Measurements from ENCODE around the gene PPFIA4.

PPFIA4 gene

DNA sequence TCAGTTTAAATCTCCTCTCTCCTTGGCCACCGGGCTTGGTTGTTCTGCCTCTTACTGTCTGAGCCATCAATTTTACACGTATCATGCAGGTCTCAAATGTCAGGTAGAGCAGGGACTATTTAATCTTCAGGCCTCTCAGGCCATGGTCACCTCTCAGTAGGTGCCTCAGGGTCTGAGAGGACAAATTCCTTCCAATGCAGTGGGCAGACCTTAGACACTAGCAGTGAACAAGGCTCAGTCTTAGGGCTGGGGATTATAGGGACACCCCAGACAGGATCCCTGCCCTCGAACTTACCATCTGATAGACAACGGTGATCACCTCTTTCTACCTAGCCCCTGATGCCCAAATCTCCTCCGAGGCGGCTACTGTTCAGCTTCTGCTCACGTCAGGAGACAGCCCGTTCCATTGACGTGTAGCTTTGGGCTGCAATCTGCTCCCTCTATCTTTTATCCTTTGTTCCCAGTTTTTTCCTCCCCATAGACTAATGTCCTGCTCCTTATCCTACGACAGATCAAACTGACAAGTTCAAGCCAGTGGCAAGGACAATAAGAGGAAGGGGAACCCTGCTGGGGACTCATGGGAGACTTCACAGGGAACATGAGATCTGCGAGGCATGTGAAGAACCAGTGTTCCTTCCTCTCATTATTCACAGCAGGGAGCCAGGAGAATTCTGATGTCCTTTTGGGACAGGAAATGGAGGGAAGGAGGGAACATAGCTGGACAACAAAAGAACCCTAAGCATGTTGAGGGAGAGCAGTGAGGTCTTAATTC, 60.9 kb downstream of the PPFIA4 start:
- peak; percentile 27 for DNase-seq (ENCODE audit: low read depth, low spot score)
- Histone ChIP-seq H3K4me3 (ENCODE audit: insufficient read length, low read depth) (no peak overlapping the region), H3K4me1 (ENCODE audit: insufficient read depth, insufficient read length) (peaks cover 18% of the 10 kb centered on the region), H3K27me3 (ENCODE audit: insufficient read depth, insufficient read length) (no peaks in the 10 kb centered on the region), H3K9ac (ENCODE audit: insufficient read length, low read depth) (no peak overlapping the region), H3K36me3 (ENCODE audit: insufficient read depth, insufficient read length, low read length) (no peaks in the 10 kb centered on the region), H3K9me3 (ENCODE audit: insufficient read depth, low read length) (no peaks in the 10 kb centered on the region)
- TF ChIP-seq YY1 (IDR thresholded peaks at IDR 0.05; ENCODE audit: insufficient read depth, insufficient read length), result no peak
- no peak for TF ChIP-seq ZNF274 (IDR thresholded peaks at IDR 0.05; ENCODE audit: low read depth, low read length)
- TF ChIP-seq SUZ12 (IDR thresholded peaks at IDR 0.05; ENCODE audit: extremely low read depth, insufficient read depth, insufficient read length), result no peak

DNA sequence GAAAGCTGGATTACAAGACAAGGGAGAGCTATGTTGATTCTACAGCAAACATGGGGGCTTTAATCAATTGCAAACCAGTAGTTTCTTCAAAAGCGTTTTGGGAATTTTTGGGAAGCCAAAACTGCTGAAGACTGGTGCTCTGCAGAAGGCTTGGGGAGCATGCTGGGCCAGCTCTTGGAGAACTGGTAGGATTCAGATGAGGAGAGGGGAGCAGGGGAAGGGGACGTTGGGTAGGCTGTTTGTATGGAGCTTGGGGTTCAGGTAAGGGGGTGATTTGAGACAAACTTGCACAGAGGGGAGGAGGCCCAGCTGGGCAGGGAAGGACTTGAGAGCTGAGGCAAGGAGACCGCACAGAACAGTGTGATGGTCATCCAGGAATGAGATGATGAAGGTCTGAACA, 62.1 kb downstream of the PPFIA4 start:
- Histone ChIP-seq H3K4me3 (ENCODE audit: insufficient read length, low read depth) (no peak overlapping the region), H3K9me3 (ENCODE audit: insufficient read depth, low read length) (no peaks in the 10 kb centered on the region), H3K27me3 (ENCODE audit: insufficient read depth, insufficient read length) (no peaks in the 10 kb centered on the region), H3K9ac (ENCODE audit: insufficient read length, low read depth) (no peak overlapping the region), H3K36me3 (ENCODE audit: insufficient read depth, insufficient read length, low read length) (no peaks in the 10 kb centered on the region), H3K4me1 (ENCODE audit: insufficient read depth, insufficient read length) (peaks cover 12% of the 10 kb centered on the region)
- TF ChIP-seq SUZ12 (IDR thresholded peaks at IDR 0.05; ENCODE audit: extremely low read depth, insufficient read depth, insufficient read length), result no peak
- no peak for TF ChIP-seq YY1 (IDR thresholded peaks at IDR 0.05; ENCODE audit: insufficient read depth, insufficient read length)
- TF ChIP-seq ZNF274 (IDR thresholded peaks at IDR 0.05; ENCODE audit: low read depth, low read length), result no peak
- no peak for DNase-seq (ENCODE audit: low read depth, low spot score)

DNA sequence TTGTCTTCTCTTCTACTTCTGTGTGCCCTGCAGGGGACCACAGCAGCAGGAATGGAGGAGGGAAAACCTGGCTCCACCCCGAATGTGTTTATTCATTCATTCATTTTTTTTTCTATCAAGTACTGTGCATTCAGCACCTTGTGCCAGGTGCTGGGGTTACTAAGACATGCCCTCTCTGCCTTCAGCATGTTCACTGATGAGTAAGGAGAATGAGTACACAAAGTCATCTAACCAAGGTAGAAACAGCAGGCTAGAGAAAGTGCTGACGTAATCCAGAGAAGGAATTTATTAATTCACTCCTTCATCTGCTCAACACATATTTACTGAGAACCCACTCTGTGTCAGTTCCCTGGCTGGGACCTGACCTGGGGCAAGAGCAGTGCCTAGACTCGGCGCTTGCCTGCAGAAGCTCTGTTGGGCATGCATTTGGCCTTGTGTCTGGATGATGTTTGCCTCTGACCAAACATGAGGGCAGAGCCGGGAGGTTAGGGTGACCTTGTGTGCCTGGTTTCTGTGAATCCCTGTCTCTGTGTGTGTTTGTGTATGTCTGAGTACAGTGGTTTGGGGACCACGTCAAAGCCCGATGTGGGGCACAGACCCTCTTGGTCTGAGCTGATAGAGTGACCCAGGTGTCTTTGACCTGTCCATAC, 62.8 kb downstream of the PPFIA4 start:
- peaks cover 11% of the 10 kb centered on the region for H3K4me1 ChIP-seq (ENCODE audit: insufficient read depth, insufficient read length)
- H3K27me3 ChIP-seq (ENCODE audit: insufficient read depth, insufficient read length), result no peaks in the 10 kb centered on the region
- no peak overlapping the region for H3K4me3 ChIP-seq (ENCODE audit: insufficient read length, low read depth)
- peaks cover 4% of the 10 kb centered on the region; the same call in 1 of the 2 replicates for H3K9me3 ChIP-seq (ENCODE audit: insufficient read depth, low read length)
- H3K9ac ChIP-seq (ENCODE audit: insufficient read length, low read depth), result no peak overlapping the region
- no peak for DNase-seq (ENCODE audit: low read depth, low spot score)
- TF ChIP-seq ZNF274 (IDR thresholded peaks at IDR 0.05; ENCODE audit: low read depth, low read length) (no peak), YY1 (IDR thresholded peaks at IDR 0.05; ENCODE audit: insufficient read depth, insufficient read length) (no peak), SUZ12 (IDR thresholded peaks at IDR 0.05; ENCODE audit: extremely low read depth, insufficient read depth, insufficient read length) (no peak)
- H3K36me3 ChIP-seq (ENCODE audit: insufficient read depth, insufficient read length, low read length), result no peaks in the 10 kb centered on the region

DNA sequence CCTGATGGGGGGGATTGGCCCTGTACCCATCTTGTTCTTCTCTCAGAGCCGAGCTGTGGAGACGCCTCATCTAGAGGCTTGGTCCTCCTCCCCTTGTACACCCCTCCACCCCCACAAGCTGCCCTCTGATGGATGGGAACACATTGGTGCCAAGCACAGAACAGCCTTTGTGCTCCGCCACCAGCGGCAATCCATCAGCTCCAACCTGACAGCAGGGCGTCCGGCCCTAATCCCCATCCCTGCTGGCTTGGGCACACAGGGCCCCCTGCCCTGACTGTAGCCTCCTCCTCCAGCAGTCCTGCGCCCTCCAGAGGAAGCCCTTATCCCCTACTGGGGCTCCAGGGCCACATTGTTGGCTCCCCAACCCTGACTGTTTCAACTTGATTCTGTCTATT, 63.4 kb downstream of the PPFIA4 start:
- no peaks in the 10 kb centered on the region for H3K27me3 ChIP-seq (ENCODE audit: insufficient read depth, insufficient read length)
- H3K4me3 ChIP-seq (ENCODE audit: insufficient read length, low read depth), result no peak overlapping the region
- H3K9me3 ChIP-seq (ENCODE audit: insufficient read depth, low read length), result peaks cover 9% of the 10 kb centered on the region
- no peak overlapping the region for H3K9ac ChIP-seq (ENCODE audit: insufficient read length, low read depth)
- DNase-seq (ENCODE audit: low read depth, low spot score), result no peak
- TF ChIP-seq SUZ12 (IDR thresholded peaks at IDR 0.05; ENCODE audit: extremely low read depth, insufficient read depth, insufficient read length), result no peak
- no peak for TF ChIP-seq ZNF274 (IDR thresholded peaks at IDR 0.05; ENCODE audit: low read depth, low read length)
- TF ChIP-seq YY1 (IDR thresholded peaks at IDR 0.05; ENCODE audit: insufficient read depth, insufficient read length), result no peak
- H3K36me3 ChIP-seq (ENCODE audit: insufficient read depth, insufficient read length, low read length), result no peaks in the 10 kb centered on the region
- H3K4me1 ChIP-seq (ENCODE audit: insufficient read depth, insufficient read length), result peaks cover 6% of the 10 kb centered on the region

DNA sequence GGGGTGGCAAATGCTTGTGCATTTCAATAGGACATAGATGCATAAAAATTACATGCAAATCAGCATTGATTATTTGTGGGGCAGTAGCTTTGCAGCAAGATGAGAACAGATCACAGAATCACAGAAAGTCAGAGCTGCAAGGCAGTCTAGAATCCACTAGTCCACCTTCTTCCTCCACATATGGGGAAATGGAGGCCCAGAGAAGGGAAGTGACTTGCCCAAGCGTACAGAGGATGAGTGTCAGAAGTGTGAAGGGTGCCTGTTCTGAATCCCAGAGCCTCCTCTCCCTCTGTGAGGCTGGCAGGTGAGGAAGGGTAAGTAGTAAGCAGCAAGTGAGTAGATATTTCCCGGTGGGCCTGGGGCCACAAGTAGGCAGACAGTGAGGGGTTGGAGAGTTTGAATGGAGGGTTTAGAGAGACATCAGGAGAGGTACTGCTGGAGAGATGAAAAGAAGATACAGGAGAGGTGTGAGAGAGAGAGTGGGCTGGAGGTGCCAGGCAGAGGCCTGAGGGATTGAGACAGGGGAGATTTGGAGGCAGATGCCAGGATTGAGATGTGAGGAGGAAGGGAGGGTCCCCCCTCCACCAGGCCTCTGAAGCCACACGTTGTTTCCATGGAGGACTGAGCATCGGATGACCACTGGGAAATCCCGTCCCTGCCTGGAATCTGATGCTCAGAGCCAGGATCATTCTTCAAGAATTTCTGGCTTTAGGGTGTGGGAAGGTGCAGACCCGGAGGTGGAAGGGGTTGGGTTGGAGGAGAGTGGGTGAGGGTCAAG, 64.3 kb downstream of the PPFIA4 start:
- Histone ChIP-seq H3K4me1 (ENCODE audit: insufficient read depth, insufficient read length) (peaks cover 2% of the 10 kb centered on the region), H3K9ac (ENCODE audit: insufficient read length, low read depth) (no peak overlapping the region), H3K9me3 (ENCODE audit: insufficient read depth, low read length) (peaks cover 18% of the 10 kb centered on the region), H3K27me3 (ENCODE audit: insufficient read depth, insufficient read length) (no peaks in the 10 kb centered on the region), H3K4me3 (ENCODE audit: insufficient read length, low read depth) (no peak overlapping the region), H3K36me3 (ENCODE audit: insufficient read depth, insufficient read length, low read length) (no peaks in the 10 kb centered on the region)
- no peak for TF ChIP-seq ZNF274 (IDR thresholded peaks at IDR 0.05; ENCODE audit: low read depth, low read length)
- TF ChIP-seq SUZ12 (IDR thresholded peaks at IDR 0.05; ENCODE audit: extremely low read depth, insufficient read depth, insufficient read length), result no peak
- TF ChIP-seq YY1 (IDR thresholded peaks at IDR 0.05; ENCODE audit: insufficient read depth, insufficient read length), result no peak
- DNase-seq (ENCODE audit: low read depth, low spot score), result no peak

DNA sequence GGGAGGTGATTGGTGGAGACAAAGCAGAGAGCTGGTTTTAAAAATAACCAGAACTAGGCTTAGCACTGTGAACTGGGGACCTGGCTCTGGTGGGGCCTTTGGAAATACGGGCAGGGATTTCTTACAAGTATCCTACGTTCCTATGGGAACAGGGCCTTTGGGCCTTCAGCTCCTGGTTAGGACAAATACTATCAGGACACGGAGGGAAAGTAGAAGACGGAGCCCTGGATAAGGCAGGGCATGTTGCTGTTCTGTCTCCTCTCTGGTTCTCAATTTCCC, 64.8 kb downstream of the PPFIA4 start:
- no peak for TF ChIP-seq ZNF274 (IDR thresholded peaks at IDR 0.05; ENCODE audit: low read depth, low read length)
- TF ChIP-seq SUZ12 (IDR thresholded peaks at IDR 0.05; ENCODE audit: extremely low read depth, insufficient read depth, insufficient read length), result no peak
- TF ChIP-seq YY1 (IDR thresholded peaks at IDR 0.05; ENCODE audit: insufficient read depth, insufficient read length), result no peak
- H3K4me3 ChIP-seq (ENCODE audit: insufficient read length, low read depth), result no peak overlapping the region
- peaks cover 24% of the 10 kb centered on the region for H3K9me3 ChIP-seq (ENCODE audit: insufficient read depth, low read length)
- no peaks in the 10 kb centered on the region for H3K36me3 ChIP-seq (ENCODE audit: insufficient read depth, insufficient read length, low read length)
- H3K27me3 ChIP-seq (ENCODE audit: insufficient read depth, insufficient read length), result no peaks in the 10 kb centered on the region
- DNase-seq (ENCODE audit: low read depth, low spot score), result no peak
- peaks cover 2% of the 10 kb centered on the region for H3K4me1 ChIP-seq (ENCODE audit: insufficient read depth, insufficient read length)
- no peak overlapping the region for H3K9ac ChIP-seq (ENCODE audit: insufficient read length, low read depth)

DNA sequence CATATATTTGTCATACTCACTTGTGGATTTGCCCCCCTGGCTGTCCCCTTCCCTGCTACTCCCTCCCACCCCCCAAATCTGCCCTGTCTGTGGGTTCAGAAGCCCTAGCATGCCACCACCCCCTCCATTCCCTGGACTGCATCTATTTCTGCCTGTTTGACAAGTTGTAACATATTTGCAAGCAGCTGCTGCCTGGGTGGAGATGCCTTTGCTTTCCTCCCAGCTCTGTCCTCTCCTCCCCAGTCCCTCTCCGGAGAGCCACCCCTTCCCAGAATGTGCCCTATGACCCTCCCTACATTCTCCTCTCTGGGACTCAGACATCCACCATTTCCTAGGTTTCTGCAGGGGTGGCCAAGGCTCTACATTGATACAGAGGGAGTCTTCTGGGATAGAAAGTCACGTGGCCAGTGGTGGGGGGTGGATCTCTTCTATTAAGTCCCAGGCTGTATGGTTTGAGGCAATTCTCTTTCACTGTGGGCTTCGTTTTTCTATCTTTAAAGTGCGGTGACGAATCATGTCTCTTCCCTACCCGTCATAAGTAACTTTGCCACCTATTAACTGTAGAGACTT, 65.6 kb downstream of the PPFIA4 start:
- no peaks in the 10 kb centered on the region for H3K36me3 ChIP-seq (ENCODE audit: insufficient read depth, insufficient read length, low read length)
- no peak for TF ChIP-seq YY1 (IDR thresholded peaks at IDR 0.05; ENCODE audit: insufficient read depth, insufficient read length)
- no peak for TF ChIP-seq SUZ12 (IDR thresholded peaks at IDR 0.05; ENCODE audit: extremely low read depth, insufficient read depth, insufficient read length)
- TF ChIP-seq ZNF274 (IDR thresholded peaks at IDR 0.05; ENCODE audit: low read depth, low read length), result no peak
- no peaks in the 10 kb centered on the region for H3K4me1 ChIP-seq (ENCODE audit: insufficient read depth, insufficient read length)
- peaks cover 31% of the 10 kb centered on the region for H3K9me3 ChIP-seq (ENCODE audit: insufficient read depth, low read length)
- no peak for DNase-seq (ENCODE audit: low read depth, low spot score)
- no peak overlapping the region for H3K9ac ChIP-seq (ENCODE audit: insufficient read length, low read depth)
- H3K27me3 ChIP-seq (ENCODE audit: insufficient read depth, insufficient read length), result no peaks in the 10 kb centered on the region
- H3K4me3 ChIP-seq (ENCODE audit: insufficient read length, low read depth), result no peak overlapping the region
